A172 (cell line): ENCODE data around the gene LENEP. TPM values are rescaled to one million over a fixed set of nuclear protein-coding genes. Genes with fewer than 3 reads are reported as not detected.

Experiments
- DNase-seq: peaks from one replicate; pipeline ENCODE4 v3.0.0-alpha.2; 2015; ENCODE audit warnings: low spot score
- total RNA-seq: library from RNA; depleted of rRNA; stranded (reverse); fragments of >200 nt; shearing (Covaris generic); gene quantifications from 2 replicates; pipeline ENCODE4 v1.2.3, GENCODE V29; 2014; rRNA removed

The LENEP gene
- not detected in 2 replicates for total RNA-seq

GRCh38 chr1:154993572-154994268, at the start of gene LENEP:
Gene LENEP, plus strand, starts transcription at chr1:154993586. Its CDS starts 22 bp downstream, at chr1:154993608.
- no peak for DNase-seq

GRCh38 chr1:154943649-154944400, 49.6 kb upstream of the LENEP start:
- peak; percentile 55 for DNase-seq

DNA sequence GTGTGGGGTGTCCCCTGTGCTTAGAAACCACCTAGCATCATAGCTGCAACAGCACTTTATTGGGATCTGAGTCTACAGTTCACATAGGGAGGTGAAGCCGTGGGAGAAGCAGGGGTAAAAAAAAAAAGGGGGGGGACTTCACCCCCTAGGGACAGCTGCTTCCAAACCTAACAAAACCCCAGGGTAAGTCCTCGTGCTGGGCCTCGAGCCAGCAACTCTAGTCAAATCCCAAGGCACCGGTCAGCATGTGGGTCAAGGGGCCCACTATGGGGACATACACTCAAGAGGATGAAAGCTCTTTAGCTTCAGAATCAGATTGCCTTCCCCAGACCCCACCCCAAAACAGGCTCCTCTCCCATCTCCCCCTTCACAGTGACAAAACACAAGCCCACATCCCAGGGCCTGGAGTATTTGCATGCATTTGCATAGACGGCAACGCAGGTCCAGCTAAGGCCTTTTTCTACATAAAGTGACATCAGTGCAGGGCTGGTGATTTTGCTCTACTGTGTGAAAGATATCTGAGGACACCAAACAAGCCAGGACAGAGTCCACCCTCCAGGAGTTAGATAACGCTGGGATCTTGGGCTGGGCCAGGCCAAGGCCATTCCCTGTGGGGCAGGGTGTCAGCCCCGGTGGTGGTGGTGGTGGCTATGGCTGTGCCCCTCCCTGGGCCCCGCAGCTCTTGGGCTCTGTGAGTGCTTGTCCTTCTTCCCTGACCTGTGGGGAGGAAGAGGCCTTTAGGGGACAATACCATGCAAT, 48.8 kb upstream of the LENEP start:
- DNase-seq, result no peak

GRCh38 chr1:154945160-154945961, 48.0 kb upstream of the LENEP start:
- no peak for DNase-seq

- no peak for DNase-seq
Measured at GRCh38 chr1:154945962-154946850, 47.2 kb upstream of the LENEP start.

GRCh38 chr1:154948079-154948478, 45.3 kb upstream of the LENEP start:
- DNase-seq, result no peak

DNA sequence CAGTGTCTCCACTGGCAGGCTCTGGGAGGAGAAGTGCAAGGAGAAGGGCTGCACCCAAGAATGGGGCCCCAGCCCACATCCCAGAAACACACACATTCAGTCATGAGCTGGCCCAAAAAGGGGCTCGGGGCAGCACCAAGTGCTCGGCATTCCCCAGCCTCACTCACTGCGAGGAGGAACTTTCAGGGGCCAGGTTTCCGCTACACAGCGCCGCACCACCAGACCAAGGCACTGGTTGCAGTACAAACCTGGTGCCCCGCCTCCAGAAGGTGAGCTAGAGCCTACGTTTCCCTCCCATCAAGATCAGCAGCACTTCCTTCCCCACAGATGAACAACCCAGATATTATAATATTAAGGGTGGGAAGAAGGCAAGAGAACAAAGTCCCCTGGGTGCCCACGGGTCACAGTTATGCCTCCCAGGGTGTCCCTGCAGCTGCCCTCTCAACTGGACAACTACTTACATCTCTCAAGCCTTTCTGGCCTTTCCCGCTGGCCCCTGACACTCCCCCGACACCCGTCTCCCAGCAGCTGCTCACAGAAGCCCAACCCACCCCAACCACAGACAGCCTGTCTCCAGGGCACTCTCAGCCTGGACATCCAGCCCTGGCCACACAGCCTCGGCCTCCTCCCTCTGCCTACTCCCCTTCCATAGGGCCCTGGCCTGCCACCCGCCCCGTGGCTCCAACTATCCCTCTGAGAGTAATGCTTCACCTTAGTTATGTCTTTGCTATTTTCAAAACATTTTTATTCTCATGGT, 41.3 kb upstream of the LENEP start:
- no peak for DNase-seq

DNA sequence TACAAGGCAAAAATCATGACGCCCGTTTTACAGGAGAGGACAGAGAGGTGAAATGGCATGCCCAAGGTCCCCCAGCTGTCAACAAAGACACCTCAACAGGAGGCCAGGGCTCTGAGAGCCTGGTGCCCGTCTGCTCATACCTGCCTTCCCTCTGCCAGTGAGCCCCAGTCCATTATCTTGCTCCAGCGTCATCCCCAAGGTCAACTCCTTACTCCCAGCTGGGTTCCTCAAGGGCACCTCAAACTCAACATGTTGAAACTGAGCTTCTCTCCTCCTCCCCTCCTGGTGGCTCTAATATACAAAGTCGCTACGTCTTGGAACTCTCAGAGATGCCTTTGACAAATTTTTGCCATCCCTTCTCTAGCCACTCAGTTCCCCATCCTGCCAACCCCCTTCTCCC, 40.7 kb upstream of the LENEP start:
- DNase-seq, result no peak

- DNase-seq, result no peak
Measured at GRCh38 chr1:154953611-154954038, 39.8 kb upstream of the LENEP start.

- DNase-seq, result no peak
Measured at GRCh38 chr1:154954541-154954940, 38.8 kb upstream of the LENEP start.

DNA sequence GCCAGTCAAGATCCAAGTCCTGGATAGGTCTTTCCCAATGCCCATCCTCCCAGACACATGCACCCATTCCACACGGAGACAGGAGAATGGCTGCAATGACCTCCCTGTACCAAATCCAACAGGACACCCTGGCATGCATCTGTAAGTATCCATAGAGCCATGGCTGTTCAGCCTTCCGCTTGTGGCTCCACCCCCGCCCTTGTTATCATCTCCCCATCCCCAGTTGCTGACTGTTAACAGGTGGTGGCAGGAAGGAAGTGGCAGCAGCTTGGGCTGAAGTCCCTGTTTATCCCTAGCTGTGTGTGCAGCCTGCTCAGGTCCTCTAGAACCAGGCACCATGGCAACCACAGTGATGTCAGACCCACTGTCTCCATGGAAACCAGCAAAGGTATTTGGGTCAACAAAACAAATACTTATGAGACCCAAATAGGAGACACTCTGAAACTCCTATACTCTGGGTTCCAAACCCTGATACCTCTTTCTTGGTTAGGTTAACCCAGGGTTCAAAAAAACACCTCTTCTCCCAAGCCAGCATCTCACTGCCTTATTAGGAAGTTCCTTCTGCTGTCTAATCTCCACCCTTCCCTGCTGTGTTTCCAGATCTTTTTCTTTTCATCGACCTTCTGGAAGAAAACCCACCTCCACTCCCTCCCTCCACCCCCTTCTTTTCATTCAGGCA, 38.2 kb upstream of the LENEP start:
- DNase-seq, result peak; percentile 49

- peak; percentile 89 for DNase-seq
Measured at GRCh38 chr1:154955718-154956543, 37.5 kb upstream of the LENEP start, which contains the start of gene PBXIP1. Gene PBXIP1, minus strand, starts transcription at chr1:154956099. Its CDS starts 2,378 bp downstream, at chr1:154953721.

DNA sequence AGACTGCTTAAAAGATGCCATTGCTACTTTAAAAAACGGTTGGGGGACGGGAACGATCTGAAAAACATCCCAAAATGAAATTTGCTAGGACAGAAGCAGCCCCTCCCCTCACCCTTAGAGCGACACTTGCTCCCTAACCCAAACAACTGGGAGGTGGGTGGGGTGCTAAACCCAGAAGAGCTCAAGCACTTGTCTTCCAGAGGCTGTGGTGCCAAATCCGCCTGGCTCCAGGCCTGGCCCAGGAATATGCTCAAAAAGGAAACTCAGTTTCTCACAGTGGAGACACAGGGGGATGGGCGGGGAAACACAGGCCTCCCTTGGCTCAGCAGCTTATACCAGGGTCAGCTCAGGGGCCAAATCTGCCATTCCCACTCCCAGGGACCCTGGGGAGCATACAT, 36.8 kb upstream of the LENEP start:
- no peak for DNase-seq

GRCh38 chr1:154957091-154957657, 36.2 kb upstream of the LENEP start:
- no peak for DNase-seq

GRCh38 chr1:154958036-154958435, 35.4 kb upstream of the LENEP start:
- no peak for DNase-seq

DNA sequence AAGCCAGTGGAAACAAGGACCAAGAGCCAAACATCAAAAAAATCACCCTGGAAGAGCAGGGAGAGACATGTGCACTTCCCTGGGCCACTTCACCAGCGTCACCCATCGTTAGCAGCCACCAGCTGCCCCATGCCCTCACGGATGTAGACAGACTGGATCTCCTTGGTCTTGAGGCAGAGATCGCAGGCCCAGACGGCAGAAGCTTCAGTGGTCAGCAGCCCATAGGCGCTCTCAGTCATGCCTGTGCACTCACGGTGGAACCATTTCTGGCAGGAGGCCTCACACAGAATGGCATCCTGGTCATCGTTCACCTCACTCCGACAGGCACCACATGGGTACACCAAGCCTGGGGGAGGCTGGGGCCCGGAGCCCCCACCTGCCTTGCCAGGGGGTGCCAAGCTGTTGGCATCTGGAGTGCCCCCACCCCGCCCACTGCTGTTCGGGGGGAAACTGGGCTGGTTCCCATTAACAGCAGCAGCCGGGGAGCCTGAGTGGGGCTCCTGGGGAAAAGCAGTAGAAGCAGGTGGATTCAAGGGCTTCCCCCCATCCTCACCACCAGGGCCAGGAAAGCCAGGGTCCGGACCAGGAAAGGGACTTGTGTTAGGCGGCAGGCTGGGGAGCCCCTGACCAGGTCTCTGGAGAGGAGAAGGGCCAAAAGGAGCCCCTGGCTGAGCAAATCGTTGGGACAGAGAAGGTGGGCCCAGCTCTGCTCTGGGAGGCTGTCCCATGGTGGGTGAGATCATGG, 34.5 kb upstream of the LENEP start:
- no peak for DNase-seq

GRCh38 chr1:154959426-154959780, 34.0 kb upstream of the LENEP start:
- DNase-seq, result no peak
